HG03457 (cell line): ENCODE results near the gene APH1B.
"Not testable (repeated sequence)": the region's sequence is repeated elsewhere in the genome, so short reads cannot be mapped to it uniquely, and the experiment has no call there.

Source experiments
- ATAC-seq: cut with Tn5 transposase; IDR thresholded peaks from one replicate; pipeline ENCODE4 v1.9.1; 2021; ENCODE audit warnings: moderate number of reproducible peaks; ENCODE audit not compliant: unreplicated experiment

The APH1B gene

DNA sequence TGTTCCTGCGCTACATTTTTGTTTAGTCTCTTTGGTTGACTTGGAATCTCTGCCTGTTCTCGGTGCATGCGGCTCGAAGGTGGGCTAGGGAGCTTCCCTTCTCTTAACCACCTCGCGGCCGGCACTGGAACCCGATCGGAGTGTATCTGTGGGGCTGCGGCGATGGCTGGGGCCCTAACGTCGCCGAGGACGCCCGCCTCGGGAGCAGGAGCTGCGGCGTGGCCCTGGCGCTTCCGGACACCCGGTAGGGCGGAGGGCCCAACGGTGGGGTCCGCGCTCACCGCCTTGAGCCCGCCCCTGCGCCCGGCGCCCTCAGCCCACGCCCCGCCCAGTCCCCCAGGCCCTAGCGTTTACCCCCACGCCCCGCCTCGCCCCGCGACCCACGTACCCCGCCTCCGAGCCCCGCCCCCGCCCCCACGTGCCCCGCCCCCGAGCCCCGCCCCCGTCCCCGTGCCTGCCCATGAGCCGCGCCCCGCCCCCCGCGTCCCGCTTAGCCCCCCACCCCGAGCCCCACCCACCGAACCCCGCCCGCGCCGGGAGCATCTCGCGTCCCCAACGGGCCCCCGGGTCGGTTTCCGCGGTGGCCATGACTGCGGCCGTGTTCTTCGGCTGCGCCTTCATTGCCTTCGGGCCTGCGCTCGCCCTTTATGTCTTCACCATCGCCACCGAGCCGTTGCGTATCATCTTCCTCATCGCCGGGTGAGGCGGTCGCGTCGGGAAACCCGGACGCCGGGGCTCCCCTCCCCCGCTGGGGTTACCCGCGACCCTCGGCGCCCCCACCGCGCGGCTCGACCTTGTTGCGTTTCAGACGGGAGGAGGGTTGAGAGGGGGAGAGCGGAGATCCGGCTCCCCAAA lies at the start of gene APH1B:
Gene APH1B (plus strand): TSS at position 568 of the 855 bp plus-strand sequence. CDS start 19 bp downstream, at position 587.
- ATAC-seq, result no peak

GRCh38 chr15:63227689-63228088 lies 49.7 kb upstream of the APH1B start:
- no peak for ATAC-seq

DNA sequence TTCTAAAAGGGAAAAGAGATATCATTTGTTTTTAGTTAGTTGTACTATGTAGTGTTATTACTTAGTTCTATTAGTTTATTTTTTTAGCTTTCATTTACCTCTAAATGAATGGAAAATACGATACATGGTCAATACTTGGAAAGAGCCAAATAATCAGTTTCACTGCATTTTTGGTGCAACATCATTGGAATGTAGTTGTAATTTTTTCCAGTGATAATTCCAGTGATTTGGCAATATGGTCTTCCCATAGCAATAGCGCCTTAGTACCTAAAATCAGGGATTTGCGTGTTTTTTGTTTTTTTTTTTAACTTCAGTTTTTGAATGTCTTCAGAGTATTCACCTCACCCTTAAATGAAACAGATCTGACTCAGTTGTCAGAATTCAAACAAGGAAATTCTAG lies 46.2 kb upstream of the APH1B start:
- ATAC-seq, result no peak

DNA sequence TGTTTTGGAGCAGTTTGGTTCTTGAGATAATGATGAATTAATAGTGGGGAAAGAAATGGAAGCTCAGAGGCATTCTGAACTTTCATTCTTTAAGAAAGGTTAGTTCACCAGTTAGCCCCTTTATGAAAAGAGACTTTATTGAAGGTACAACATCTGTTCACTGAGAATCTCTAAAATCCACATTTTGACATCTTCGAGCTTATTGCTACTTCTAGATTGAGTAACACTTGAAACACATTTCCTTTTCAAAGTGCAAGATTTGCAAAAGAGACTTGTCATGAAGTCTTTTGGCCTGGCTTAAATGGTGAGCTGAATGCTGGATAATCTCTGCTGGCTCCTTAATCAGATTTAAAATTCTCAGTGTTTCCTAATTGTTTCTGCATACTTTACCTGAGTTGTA lies 45.7 kb upstream of the APH1B start:
- ATAC-seq, result no peak

GRCh38 chr15:63232405-63232804 lies 45.0 kb upstream of the APH1B start:
- no peak for ATAC-seq

- ATAC-seq, result no peak
These were observed 44.5 kb upstream of the APH1B start for GRCh38 chr15:63232943-63233342.

- ATAC-seq, result no peak
These were observed 43.6 kb upstream of the APH1B start for GRCh38 chr15:63233667-63234423.

- no peak for ATAC-seq
These were observed 42.9 kb upstream of the APH1B start for GRCh38 chr15:63234451-63234870.

- no peak for ATAC-seq
These were observed 41.1 kb upstream of the APH1B start for GRCh38 chr15:63236272-63236671.

- ATAC-seq, result not testable (repeated sequence)
These were observed 40.3 kb upstream of the APH1B start for GRCh38 chr15:63237086-63237485.

GRCh38 chr15:63238171-63238570 lies 39.2 kb upstream of the APH1B start:
- ATAC-seq, result no peak

- no peak for ATAC-seq
These were observed 38.6 kb upstream of the APH1B start for GRCh38 chr15:63238796-63239195.

DNA sequence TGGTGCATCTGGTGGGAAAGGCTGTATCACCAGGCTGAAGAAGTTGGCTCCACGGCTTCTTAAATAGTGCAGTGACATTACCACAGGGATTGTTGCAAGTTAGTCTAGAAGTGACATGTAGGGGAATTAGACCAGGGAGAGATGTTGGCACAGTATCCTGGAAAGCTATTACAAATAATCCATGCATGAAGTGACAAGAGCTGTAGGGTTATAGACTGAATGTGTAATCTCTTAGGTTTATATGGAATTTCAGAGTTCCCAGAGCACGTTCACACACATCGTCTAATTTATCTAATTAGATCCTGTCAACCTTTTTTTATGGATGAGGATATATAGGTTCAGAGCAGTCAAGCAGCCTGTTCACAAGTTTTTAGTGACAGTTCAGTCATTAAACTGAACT lies 37.3 kb upstream of the APH1B start:
- no peak for ATAC-seq

DNA sequence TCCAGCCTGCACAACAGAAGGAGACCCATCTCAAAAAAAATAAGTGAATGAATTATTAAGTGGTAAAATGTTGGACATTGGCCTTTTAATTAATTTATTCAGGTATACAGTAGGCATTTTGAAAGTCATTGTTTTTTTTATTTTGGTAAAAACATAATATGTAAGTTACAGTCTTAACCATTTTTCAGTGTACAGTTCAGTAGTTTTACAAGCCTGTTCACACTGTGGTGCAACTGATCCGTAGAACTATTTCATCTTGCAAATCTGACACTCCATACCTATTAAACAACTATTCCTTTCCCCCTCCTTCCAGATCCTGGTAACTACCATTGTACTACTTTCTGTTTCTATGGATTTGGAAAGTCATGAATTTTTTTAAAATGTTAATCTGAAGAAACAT lies 36.1 kb upstream of the APH1B start:
- no peak for ATAC-seq

DNA sequence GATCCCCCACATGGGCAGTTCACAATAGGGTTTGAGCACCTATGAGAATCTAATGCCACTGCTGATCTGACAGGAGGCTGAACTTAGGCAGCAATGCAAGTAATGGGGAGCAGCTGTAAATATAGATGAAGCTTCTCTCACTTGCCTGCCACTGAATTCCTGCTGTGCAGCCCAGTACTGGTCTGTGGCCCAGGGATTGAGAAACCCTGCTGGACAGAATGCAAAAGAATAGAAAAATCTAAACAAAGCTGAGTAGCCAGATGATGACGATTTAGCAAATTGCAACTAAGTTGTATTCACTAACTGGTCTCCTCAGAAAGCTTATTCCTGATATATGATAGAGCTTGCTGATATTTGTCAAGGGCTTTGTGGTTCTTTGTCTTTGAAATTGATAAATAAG lies 34.3 kb upstream of the APH1B start:
- no peak for ATAC-seq

- ATAC-seq, result no peak
These were observed 33.6 kb upstream of the APH1B start for GRCh38 chr15:63243776-63244175.

GRCh38 chr15:63244399-63244798 lies 33.0 kb upstream of the APH1B start:
- no peak for ATAC-seq

DNA sequence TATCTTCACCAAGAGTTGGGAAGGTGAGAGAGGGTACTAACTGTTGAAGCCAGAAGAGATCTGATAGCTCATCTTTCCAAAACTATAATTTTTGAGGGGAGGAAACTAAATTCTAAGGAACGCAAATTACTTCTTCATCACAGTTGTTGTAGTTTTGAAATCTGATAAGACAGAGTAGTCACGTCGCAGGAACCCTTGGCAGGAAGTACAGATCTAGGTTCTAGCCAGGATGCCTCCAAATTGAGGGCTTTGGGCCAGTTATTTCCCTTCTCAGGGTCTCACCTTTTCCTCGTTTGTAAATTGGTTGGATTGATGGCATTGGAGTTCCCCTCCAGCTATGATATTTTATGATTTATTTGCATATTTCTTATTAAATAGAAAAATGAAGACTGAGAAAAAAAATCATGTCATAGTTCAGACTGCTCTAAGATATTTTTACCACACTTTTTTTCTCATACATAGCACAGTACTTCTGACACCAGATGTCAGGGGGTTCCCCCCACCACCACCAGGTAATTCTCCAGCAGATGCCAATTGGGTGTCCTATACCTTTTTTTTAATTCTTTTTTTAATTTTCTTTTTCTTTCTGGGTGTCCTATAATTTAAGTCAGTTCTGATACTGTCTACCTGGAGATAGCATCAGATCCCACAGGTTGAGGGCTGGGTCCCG lies 32.3 kb upstream of the APH1B start:
- no peak for ATAC-seq

GRCh38 chr15:63246691-63247469 lies 30.5 kb upstream of the APH1B start:
- ATAC-seq, result no peak

GRCh38 chr15:63250312-63250965 lies 27.0 kb upstream of the APH1B start:
- ATAC-seq, result no peak
